GM19035 (cell line): ENCODE results near the gene SLC17A9.

ENCODE experiments used
- ATAC-seq: cut with Tn5 transposase; IDR thresholded peaks from one replicate; pipeline ENCODE4 v1.9.1; 2021; ENCODE audit not compliant: unreplicated experiment

Gene SLC17A9

GRCh38 chr20:63015662-63016361 is 63.3 kb downstream of the SLC17A9 start:
- no peak for ATAC-seq

DNA sequence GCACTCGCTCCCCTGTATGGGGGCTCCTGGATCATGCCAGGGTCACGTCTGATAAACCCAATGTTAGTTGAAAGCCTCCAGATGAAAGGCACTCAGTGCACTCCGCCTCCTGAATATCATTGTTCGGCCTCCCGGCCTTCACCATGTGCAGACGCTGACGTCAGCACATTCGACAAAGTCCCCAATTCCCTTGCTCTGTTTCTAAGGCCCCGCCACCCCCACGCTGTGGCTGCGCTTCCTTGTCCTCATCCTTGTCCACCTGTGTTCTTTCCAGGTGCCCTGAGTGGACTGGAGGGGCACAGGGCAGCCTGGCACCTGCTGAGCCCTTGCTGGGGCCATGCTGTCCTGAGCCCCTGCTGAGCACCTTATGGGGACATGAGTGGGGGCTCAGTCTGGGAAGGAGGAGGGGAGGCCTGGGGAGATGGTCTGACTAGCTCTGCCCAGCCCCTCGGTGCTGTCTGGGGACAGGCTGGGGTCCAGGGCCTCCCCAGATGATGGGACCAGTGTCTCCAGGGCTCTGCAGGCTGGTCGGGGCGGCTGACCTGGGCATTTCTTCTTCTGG is 64.1 kb downstream of the SLC17A9 start:
- ATAC-seq = no peak

DNA sequence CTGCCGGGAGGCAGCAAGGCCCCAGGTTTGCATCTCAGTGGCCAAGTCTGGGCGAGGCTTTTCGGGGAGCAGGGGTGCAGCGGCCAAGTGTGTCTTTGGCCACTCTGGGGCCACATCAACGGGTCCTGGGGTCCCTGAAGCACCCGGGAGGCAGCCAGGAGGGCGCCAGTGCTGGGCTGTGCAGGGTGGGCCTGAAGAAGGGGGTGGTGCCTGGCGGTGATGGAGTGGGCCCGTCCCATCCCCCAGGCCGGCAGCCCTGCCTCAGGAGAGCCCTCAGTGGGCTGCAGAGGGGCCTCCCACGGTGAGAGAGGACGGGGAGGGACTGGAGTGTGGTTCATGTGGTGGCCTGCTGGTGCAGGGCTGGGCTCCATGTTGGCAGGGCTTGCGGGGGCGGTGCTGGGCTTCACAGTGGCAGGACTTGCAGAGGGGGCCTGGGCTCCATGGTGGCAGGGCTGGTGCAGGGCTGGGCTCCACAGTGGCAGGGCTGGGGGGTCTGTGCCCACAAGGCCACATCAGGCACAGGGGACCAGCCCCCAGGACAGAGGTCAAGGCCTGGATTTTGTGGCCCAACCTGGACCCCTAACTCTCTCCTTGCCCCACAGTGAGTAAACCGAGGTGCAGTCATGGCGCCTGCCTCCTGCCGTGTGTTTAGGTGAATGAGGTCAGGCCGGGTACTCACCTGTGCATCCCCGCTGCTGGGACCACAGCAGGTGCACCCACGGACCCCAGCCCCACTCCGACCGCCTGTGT is 64.7 kb downstream of the SLC17A9 start:
- no peak for ATAC-seq

GRCh38 chr20:63017826-63018411 is 65.4 kb downstream of the SLC17A9 start:
- no peak for ATAC-seq
